ENCODE measurements around the gene TPD52L2.

- no peak for TF ChIP-seq CTCF (conservative IDR thresholded peaks at IDR 0.05; ENCODE audit: low read depth, low read length)
- no peak for TF ChIP-seq EZH2phosphoT487 (IDR thresholded peaks at IDR 0.05; ENCODE audit: borderline replicate concordance, low read length)
These were observed 30.6 kb upstream of the TPD52L2 start for GRCh38 chr20:63834491-63834880.

Data from PC-3 (cell line).